Measurements from ENCODE around the gene VPS45.
"Not testable (repeated sequence)": the region's sequence is repeated elsewhere in the genome, so short reads cannot be mapped to it uniquely, and the experiment has no call there.

The VPS45 gene

DNA sequence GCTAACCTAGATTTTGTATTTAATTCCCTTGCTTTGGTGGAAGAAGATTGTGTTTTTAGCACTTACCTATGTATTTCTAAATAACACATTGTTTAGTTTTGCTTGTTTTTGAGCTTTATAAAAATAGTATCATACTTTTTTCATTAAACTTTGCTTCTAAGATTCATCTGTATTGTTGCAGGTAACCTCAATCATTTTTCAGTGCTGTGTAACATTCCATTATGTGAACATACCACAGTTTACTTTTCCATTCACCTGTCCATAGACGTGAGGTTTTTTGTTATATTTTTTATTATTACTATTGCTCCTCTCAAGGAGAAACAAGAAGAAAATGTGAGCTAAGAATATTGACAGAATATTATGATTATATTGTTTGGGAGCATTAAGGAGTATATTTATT, 67.0 kb downstream of the VPS45 start:
- no peak for DNase-seq

DNA sequence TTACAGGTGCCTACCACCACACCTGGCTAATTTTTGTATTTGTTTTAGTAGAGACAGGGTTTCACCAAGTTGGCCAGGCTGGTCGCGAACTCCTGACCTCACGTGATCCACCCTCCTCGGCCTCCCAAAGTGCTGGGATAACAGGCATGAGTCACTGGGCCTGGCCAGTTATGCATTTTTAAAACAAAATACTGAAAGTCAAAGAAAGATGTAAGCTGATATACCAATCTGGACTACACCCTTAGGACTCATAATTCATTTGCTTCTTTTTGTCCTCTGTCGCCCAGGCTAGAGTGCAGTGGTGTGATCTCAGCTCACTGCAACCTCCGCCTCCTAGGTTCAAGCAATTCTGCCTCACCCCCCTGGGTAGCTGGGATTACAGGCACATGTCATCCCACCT, 67.8 kb downstream of the VPS45 start:
- not testable (repeated sequence) for DNase-seq

DNA sequence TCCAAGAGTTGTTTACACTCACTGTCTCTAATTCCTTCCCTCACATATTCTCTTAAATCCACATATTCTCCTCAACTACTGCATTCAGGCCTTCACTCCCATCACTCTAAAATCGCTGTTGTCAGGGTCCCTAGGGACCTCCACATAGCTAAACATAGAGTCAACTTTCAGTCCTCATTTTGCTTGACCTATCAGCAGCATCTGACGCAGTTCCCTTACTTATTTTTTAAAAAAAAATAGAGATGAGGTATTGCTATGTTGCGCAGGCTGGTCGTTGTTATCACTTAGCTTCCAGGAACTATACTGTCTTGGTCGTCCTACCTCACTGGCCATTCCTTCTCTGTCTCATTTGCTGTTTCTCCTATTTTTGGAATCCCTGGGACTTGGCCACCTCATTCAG, 70.5 kb downstream of the VPS45 start:
- no peak for DNase-seq

DNA sequence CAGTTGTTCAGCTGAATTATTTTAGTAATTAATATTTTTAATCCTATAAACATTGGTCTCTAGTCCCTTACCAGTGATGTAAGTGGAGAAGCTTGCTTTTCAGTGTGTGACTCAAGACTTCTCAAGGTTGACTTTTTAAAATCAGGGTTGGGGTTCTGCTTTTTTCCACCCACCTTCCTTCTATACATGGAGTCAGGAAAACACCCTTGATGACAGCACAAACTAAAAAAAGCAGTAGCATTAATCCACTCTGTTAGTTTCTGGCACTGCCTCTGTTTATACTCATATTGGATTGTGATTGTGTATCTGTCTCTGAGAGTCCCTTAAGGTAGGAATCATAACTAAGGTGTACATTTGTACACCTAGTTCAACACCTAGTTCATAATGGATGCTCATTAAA, 73.9 kb downstream of the VPS45 start:
- no peak for DNase-seq

DNA sequence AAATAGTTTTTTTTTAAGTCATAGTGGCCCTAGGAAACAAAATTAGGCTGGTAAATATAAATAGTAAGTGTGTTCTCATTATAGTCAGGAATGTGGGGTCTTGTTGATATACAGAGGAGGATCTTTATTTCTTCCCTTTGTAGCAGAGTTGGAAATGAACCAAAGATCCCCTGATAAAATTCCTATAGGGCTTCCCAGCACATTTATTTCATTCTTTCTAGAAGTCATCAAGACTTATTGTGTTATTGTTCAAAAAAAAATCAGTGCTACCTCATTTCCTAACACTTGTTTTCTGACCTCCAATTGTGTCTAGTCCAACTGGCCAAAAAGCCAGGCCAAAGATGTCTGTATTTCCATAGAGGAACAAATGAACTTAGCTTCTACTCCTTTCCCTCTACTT, 74.5 kb downstream of the VPS45 start:
- DNase-seq, result no peak

DNA sequence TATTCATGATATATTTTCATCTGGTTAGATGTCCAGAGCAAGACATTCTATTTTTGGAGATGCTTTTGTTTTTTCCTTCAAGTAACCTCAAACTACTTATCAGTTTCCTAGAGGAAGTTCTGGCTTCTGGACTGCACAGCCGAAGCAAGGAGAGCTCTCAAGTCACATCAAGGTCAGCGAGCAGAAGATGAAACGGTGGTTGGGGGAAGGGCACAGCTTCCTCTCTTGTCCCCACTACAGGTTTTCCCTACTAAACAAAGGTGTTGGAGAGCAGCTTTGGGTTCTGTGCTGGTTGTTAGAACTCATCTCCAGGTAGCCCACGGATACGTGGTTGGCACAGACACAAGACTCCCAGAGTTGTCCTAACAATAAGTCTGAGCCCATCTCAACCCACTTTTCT, 77.0 kb downstream of the VPS45 start:
- DNase-seq, result no peak

DNA sequence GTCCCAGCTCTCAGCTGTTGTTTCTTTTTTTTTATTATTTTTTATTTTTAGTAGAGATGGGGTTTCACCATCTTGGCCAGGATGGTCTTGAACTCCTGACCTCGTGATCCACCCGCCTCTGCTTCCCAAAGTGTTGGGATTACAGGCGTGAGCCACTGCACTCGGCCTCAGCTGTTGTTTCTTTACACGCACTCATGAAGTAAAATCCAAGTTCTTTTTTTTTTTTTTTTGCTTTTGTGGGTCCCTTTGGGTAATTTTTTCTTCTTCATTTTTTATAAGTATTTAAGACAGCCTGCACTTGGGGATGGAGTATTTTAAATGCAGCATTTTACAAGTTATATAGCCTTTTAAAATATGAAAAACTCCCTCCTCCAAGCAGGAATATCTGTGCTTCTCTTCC, 78.4 kb downstream of the VPS45 start:
- not testable (repeated sequence) for DNase-seq

DNA sequence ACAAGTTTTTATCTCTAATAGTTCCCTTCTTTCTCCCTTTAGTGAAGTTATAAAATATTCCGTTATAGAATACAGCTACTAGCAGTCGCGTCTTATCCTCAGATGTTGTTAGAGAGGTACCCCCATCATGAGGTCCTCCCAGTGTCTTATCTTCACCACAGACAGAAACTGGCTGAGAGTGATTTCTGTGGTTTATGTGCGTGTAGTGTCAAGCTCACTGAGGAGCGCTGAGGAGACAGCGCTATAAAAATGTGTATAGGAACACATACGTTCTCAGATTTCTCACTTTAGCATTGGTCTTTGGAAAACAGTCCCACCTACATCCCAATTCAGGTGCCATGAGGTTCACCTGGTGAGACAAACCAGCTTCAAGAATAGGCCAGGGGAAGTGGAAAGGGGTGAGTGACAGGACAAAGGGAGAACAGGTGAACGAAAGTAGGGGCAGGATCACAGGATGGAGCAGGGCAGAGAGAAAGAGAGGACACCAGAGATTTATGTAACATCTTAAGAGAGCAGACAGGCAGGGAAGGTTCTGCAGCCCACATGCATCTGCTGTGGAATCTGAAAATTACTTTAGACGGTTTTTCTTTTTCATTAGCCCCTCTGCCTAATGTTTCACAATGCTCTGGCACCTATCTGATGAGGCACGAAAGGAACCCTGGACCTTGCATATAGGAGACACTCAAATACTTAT, 79.4 kb downstream of the VPS45 start:
- DNase-seq, result no peak

DNA sequence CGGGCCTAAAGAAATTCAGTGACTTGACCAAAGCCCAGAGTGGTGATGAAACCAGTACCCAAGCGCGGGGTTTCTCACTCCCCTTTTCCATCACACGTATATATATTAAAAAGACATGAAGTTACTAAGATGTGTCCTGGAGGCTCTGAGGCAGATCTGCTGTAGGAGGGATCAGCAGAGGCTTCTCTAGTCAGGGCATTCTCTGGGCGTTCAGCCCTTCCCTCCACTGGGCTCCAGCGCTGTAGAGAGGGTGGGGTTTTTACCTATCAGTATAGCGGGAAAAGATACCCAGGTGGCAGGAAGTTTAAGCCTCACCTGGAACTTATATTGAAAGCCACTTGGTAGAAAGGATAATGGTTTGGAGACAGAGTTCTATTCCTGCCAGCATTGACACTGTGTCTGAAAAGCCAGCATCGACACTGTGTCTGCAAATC, 81.3 kb downstream of the VPS45 start:
- DNase-seq, result no peak

DNA sequence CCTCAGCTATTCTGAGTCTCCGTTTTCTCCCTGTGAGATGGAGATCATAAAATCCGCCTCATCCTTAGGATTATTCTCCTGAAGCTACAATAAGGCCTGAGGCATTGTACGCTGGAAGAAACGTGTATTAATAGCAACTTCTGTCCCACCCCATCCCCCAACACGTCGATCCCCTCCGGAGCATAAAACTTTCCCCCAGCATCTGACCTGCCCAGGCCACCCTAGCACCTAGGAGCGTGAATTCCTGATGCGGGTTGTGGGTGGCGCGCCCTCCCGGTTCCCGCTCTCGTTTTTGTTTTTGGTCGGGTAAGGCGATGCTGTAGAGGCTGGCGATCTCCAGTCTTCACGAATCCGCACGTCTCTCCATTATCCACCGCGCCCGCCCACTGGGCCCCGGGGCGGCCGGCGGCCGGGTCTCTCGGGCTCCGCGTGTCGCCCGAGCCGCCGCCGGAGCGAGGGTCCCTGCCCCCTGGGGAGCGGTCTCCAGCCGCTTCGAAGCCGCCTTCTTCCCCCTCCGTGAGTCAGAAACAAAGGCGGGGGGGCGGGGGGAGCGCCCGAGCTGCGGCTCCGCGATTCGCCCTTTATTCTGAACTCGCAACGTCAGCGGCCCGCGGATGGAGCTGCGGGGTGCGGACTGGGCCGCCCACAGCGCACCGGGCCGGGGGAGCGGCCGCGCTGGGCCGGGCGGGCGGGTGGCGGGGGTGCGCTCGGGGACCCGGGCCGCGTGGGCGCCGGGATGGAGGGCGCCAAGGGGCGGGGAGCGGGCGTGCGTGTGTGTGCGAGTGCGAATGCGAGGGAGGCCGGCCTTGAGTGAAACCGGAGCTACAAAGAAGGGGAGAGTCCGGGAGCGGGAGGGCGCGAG, 81.9 kb downstream of the VPS45 start, which contains the start of gene PLEKHO1:
Gene PLEKHO1, plus strand, starts transcription at position 646 of the 862 bp plus-strand sequence. CDS start 342 bp downstream, outside the sequence.
- peak; percentile 89 for DNase-seq

DNA sequence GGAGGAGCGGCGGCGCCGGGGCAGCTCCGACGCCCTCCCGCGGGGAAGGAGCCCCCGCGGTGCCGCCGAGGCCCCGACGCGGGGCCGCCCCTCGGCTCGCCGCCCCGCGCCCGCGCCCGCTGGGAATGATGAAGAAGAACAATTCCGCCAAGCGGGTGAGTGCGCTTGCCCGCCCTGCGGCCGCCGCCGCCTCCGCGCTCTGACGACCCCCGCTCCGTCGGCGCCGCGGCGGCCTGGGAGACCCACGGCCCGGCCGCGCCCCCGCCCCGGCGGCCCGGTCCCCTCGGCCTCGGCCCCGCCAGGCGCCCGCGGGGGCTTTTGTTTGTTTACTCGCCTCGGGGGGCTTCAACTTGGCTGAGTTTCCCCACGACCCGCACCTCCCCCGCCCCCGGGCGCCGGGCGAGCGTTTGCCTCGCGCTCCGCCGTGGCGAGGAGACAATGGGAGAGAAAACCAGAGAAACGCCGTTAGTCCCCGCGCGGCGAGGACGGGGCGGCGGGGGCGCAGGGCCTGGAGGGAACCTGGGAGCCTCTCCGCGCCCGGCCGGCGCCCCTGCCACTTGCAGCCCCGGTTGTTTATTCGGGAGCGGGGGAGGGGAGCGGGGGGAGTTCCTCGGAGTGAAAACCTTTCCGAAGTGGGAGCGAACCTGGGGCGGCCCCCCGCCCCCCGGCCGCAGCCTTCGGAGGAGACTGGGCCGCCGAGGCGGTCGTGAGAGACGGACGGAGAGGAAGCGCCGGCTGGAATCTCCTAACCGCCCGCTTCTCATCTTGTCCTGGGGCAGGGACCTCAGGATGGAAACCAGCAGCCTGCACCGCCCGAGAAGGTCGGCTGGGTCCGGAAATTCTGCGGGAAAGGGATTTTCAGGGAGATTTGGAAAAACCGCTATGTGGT, 82.8 kb downstream of the VPS45 start:
- DNase-seq, result peak; percentile 40

DNA sequence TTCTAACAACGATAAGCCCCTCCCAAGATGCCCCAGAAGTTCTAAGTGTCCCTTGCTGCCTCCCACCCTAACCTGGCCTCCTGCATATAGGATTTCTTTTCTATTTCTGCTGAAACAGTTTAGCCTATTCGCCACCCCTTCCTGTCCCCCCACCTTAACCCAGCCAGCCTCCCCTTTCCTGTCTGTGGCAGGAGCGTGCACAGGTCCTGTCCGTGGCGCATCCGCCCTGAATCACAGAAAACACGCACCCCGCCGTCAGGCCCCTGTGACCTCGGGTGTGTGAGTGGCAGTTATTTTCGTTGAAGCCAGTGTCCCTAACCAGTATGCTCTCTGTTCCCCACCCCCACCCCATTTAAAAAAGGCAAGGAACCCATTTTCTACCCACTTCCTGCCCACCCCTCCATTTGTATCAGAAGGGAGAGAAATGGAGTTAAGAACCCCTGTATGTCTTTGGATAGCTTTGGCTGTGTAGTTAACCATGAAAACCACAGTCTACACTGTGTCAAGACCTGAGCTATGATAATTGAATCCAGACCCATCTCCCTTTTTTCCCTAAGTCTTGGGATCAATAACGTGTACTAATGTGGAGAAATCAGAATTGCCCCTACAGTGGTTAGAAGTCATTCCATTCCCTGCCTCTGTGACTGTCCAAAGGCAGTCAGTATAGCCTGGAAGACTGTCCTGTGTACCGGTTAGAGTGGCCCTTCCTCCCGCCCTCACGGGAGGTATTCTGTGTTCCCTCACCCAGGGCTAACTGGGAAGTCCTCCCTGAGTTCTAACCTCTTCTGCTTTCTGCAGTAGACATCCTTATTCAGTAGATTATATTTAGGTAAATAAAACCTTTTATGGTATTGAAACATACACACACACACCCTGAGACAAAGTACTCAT, 84.0 kb downstream of the VPS45 start:
- peak; percentile 68 for DNase-seq

DNA sequence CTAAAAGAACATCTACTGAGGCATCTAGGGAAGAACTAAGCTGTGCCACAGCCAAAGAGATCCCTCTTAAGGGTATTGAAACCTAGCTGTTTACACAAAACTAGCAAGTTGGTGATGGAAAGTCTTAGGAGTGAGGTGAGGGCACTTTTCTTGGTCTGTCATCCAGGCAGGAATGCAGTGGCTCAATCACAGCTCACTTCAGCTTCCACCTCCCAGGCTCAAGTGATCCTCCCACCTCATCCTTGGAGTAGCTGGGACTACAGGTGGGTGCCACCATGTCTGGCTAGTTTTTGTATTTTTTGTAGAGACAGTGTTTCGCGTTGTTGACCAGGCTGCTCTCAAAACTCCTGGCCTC, 84.6 kb downstream of the VPS45 start:
- DNase-seq, result no peak

DNA sequence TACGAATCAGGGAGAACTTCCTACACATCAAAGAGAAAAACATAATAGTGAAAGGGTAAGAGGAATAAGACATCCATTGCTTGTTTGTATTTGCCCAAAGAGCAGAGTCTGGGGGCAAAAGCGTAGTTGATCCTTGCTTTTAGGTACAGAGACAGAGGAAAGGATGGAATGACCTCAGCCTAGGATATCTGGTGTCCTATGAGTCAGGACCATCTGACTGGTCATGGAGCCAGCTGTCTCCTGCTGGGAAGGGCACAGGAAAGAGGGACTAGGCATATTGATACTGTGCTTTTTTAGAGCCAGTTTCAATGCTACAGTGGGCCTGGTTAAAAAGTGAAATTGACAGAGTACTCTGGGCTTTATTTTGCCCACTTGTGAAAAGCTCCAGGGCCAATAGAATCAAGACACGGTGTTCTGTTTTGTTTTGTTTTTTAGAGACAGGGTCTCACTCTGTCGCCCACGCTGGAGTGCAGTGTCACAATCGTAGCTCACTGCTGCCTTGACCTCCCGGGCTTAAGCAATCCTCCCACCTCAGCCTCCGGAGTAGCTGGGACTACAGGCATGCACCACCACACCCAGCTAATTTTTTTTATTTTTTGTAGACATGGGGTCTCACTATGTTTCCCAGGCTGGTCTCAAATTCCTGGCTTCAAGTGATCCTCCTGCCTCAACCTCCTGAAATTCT, 85.3 kb downstream of the VPS45 start:
- DNase-seq, result no peak

DNA sequence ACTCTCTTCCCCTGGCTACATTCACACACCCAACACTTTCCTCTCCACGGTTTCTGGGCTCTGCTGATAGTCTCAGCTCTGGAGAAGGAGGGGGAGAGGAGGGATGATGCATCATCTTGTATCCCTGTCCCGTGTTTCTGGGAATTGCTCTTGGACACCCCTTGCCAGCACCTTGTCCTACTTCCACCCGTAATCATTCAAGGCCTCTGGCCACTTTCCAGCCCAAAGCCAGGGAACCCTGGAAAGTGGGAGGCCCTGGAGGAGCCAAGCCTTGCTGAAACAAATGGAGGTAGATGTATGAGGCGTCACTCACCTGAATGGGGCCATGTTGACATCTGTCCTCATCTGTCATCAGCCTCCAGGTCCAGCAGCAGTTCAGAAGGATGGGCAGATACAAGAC, 86.6 kb downstream of the VPS45 start:
- DNase-seq, result no peak

DNA sequence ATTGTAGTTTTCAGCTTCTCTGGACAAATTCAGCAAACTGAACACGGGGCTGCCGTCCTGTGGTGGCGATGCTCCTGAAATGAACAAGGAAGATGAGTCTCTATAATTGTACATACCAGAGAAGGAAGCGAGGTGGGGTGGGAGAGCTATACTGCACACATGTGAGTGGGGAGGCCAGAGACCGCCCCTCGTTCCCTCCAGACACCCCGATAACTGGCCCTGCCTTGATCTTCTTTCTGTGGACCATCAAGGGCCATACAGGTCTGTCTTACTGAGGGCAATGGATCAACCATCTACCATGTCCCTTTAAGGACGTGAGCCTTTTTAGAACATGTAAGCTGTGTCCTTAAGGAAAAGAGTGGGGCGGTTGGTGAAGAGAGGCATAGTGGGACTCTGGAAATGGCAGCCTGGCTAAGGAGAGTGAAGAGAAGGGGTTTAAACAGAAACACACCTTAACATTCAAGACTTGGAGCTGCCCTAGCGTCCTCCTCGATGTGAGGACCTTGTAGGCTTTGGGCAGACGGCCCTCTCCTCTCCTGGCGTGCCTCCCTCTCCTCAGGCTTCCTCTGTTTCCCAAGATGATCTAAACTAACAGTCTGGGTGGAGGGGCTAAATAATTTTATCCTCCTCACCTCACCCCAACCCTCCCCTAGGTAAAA, 88.0 kb downstream of the VPS45 start:
- no peak for DNase-seq

DNA sequence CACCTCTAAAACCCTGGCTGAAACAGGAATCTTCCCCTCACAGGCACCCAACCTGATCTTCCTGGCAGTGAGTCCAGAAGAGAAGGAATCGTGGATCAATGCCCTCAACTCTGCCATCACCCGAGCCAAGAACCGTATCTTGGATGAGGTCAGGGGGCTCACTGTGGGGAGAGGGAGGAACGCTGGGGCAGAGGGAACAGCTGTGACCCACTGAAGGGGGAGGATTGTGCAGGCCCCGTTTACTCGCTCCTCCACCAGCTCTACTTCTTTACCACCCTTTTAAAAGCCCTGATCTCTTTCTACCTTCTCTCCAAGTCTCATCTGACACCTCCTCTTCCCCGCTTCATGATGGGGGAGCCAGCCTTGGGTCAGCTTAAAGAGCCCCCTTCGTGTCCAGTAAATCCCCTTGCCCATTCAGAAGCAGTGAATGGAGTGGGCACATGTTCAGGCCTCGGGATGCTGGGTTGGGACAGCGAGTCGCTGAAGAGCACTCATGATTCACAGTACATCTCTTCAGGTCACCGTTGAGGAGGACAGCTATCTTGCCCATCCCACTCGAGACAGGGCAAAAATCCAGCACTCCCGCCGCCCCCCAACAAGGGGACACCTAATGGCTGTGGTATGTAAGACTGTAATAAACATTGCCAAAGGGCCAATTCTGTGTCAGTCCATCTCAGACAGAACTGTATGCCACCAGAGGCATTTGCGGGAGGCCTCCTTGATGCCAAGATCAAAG, 89.5 kb downstream of the VPS45 start:
- DNase-seq, result no peak

DNA sequence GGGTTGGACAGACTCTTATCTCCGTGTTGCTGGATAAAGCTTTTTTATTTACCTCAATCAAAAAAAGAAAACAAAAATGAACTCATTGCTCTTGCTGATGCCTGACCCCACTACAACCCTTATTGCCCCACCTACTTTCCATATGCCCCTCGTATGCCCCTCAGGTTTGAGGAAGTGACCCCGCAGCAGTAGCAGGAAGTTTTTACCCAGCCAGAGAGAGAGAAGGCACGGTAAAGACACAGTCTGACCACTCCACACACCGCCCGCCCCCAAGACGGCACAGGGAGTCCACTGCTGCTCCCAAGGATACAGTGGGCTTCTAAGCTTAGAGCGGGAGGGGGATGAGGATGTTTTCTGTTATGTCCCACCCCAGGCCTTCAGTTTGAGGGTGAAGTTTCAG, 92.0 kb downstream of the VPS45 start:
- DNase-seq, result no peak

DNA sequence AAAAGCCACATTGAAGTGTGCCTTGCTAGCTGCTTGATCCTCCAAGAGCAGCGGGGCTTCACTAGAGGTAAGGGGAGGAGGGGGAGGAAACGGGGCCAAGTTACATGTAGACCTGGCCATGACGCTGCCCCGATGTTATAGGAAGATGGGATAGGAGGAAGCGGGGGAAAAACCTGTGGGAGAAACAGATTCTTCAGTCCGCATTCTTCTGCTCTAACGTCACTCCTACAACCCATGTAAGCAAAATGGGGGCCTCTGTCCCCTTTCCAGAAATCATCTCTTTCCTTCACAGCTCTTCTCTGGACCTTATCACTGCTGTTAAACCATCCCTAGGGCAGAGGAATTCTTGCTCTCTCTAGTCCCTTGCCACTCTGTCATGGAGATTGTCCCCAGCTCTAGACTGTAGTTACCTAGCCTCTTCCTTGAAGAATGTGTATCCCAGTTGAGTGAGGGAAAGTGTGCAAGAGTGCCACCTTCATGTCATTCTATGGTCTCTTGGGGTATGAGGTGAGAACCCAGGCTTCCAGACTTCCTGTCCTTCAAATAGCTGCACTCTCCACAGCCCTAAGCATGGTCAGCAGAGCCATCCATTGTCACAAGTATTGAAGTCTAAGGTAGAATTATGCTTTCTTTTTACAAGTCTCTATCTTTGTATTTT, 93.5 kb downstream of the VPS45 start:
- DNase-seq, result no peak

Data from activated naive CD4-positive, alpha-beta T cell treated with Interleukin-2 at 50 U/mL for 16 hours (primary cell).